ENCODE measurements around the gene TBX1.

TBX1 gene

DNA sequence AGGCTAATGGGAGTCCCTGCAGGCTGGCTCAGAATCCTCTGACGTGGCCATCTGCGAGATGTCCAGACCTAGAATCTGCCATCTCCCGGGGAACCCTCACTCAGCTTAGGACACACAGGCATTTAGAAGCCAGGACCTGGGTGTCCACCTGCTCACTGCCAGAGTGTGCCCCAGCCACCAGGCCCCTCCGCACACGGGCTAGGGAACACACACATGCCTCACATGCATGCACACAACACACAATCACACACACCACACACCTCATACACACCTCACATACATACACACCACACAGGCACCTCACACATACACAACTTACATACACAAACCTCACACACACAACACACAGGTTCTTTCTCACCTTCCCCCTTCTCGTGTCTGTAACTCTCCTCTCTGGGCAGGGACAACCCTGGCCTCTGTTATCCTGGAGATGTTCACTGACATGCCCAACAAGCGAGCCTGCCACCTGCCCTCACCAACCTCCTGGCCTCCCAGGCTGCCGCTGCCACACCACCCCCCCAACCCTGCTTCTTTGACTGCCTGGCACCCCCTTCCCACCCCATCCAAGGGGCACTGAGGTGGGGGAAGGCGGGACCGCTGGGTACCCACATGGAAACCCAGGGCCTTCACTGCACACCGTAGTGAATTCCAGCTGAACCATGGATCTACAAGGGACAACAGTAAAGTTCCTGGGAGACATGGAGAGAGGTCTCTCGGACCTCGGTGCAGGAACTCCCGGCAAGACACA, 56.0 kb downstream of the TBX1 start:
- DNase-seq: no peak

All from NCI-H524 treated with DMSO at 0.1 percent for 48 hours (cell line).